Ovary (tissue), 3 donors: ENCODE measurements around the gene ADAMTS13.

Source experiments
- CTCF ChIP-seq, 3 donors: fragments of 450-650 bp in 2 of 3; fragments of 200-600 bp in 1 of 3; IDR thresholded peaks; one replicate each; pipeline versions ENCODE4 v1.5.1 to v1.8.0; 2016 to 2022; ENCODE audit warnings: antibody characterized with exemption in 3 of 3, mild to moderate bottlenecking in 1 of 3
- EP300 ChIP-seq: sonication (generic); formaldehyde crosslinking; IDR thresholded peaks from one replicate; pipeline ENCODE4 v1.6.1; 2017; ENCODE audit warnings: antibody characterized with exemption
- POLR2A ChIP-seq: fragments of 450-650 bp; IDR thresholded peaks from one replicate; pipeline ENCODE4 v1.6.1; 2017; ENCODE audit warnings: antibody characterized with exemption, mild to moderate bottlenecking, moderate library complexity
- donor health status: DM: no; HTN: no; CAD: no.

DNA sequence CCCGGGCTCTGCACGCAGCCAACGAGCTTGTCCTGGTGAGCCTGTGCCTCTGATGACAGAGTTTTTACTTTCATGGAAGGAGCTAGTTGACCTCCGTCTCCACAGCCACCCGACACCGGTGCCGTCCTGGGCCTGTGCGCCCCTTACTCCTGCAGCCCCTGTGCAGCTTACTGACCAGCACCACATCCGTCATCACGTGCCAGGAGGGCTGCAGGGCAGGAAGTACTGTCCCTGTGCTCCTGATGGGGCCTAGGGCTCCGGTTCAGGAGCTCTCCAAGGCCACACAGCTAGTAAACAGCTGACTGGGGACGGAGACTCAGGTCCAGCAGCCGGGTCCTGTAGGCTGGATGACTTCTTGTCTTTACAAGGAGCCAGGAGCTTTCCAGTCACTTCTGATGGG lies 35.8 kb upstream of the ADAMTS13 start:
- TF ChIP-seq CTCF (IDR thresholded peaks at IDR 0.05) (no peak), POLR2A (no peak), EP300 (no peak)
